NOMO-1 treated with DMSO at 0.1 percent for 48 hours (cell line): ENCODE data around the gene ACADL.
A peak's percentile ranks its signal among the peaks of the same experiment; 100 is the strongest.

Experiments used
- DNase-seq: peaks from one replicate; lab custom pipeline; 2025; ENCODE audit not compliant: unreplicated experiment; lab: John Stamatoyannopoulos, UW

ACADL gene

GRCh38 chr2:210224941-210225672, at the start of gene ACADL:
Gene ACADL (minus strand): TSS chr2:210225447. CDS start chr2:210225263, 184 bp downstream.
- DNase-seq: peak; percentile 19

DNA sequence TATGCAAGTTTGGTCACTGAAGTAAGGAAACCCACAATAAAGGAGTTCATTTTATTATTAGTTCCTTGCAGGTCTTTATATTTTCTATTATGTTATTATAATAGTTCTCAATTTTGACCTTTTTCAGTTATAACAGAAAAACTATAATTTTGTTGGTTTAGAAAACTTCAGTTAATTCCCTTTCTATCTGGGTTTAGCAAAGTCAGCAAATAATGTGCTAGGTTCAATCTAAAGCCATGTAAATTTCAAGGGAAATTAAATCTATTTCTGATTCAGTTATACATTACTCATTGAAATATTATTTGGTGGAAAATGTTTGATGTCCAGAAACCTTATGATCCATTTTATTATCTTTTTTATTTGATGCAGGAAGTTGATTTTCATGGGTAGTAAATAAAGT, 46.1 kb upstream of the ACADL start:
- DNase-seq: no peak

- DNase-seq: no peak
Observed at GRCh38 chr2:210269148-210269547, 43.9 kb upstream of the ACADL start.

DNA sequence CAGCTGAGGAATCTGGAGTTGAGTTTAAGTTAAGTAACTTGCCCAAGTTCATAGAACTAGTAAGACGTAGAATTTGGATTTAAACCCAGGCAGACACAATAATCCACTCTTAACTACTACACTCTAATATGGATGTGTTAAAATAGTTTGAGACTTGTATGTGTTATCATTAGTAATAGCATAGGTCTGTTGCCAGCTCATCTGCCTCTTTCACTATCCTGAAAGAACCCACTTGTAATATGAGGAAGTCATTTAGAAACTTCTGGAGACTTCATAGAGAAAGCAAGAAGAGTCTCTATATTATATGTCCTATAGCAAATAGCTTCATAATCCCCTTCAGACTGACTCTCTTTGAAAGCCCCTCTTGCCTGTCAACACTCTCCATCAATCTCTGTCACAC, 43.0 kb upstream of the ACADL start:
- DNase-seq: no peak

DNA sequence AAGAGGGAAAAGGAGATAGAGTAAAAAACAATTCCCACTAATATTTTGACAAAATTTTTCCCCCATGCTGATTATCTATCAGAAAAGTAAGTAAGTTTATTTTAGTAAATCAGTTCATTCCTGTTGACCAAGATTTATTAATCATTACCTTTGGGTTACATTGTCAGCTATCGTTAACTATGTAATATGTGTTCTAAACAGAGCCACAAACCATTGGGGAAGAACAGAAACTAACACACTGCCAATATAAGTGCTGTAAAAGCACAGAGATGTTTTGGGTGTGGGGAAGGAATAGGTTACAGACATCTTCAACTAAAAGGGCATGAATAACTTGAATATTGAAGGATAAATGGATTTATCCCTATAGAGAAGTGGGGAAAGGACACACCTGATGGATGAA, 42.5 kb upstream of the ACADL start:
- no peak for DNase-seq

- DNase-seq: no peak
Observed at GRCh38 chr2:210264282-210264681, 39.0 kb upstream of the ACADL start.

- DNase-seq: no peak
Observed at GRCh38 chr2:210263841-210264240, 38.6 kb upstream of the ACADL start.

DNA sequence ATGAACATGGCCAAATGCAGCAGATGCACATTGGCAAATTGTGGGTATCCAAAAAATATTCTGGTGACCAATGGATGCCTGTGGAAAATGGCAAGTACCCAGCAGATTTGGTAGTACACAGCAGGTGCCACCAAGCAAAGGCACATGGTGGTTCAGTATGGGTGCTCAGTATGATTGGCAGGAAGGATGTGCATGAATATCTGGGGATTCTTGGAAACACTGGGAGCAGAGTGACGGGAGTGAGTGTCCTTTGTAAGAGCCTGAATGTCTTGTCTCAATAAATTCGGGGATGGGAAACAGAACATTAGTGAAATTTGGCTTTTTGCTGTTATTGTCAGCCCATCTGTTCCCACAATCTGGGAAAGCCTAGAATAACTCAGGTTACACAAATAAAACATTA, 36.8 kb upstream of the ACADL start:
- no peak for DNase-seq

DNA sequence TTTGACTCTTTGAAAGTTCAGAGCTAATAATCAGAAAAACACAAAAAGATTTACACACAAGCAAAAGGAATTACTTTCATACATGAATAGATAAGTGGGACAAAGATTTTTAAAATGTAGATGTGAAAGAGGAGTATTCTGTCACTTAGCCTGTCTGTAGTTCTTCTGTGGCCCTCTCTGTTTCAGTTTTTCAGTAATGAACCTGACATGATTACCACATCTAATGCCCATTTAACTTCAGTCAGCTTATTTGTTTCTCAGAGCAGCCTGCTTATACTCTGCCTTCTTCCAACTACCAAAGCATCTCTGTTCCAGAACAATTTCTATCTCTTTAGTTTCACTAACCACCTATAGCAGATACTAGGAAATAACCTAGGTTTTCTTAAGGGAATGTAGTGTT, 34.4 kb upstream of the ACADL start:
- no peak for DNase-seq

DNA sequence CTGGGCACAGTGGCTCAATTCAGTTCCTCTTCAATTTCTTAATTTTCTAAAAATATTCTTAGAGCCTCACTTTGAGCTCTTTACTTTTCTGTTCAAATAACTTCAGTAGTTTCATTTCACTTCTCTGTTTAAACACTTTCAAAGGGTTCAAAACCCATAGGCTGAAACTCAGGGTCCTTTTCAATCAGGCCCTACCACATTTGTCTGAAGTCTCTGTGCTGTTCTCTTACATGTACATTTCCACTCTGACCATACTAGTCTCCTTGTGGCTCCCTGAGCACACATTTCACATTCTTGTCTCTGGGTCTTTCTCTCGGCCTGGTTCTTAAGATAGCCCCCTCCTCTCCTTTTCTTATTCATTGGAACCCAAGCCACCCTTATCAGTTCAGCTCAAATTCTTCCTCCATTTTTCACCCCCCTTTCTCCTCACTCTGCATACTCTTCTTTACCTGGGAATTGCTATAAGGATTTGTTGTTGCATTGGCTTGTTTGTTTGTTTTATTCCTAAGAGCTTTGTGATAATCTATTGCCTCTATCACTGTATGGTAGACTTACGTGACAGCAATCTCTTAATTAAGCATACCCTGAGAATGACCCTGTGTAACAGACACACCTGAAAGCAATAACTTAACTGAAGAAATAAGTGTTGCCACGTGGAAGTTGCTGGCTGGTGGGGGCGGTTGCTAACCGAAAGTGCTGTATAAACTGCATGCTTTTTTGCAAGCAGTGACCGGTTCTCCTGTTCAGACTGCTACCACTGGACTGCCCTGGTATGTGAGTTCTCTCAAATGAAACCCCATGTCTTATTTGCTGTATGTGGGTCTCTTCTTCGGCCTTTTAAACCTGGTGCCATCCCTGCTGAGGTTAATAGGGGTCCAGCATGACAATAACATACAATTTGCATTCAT, 27.7 kb upstream of the ACADL start:
- DNase-seq: peak; percentile 17

GRCh38 chr2:210250622-210251021, 25.4 kb upstream of the ACADL start:
- no peak for DNase-seq

DNA sequence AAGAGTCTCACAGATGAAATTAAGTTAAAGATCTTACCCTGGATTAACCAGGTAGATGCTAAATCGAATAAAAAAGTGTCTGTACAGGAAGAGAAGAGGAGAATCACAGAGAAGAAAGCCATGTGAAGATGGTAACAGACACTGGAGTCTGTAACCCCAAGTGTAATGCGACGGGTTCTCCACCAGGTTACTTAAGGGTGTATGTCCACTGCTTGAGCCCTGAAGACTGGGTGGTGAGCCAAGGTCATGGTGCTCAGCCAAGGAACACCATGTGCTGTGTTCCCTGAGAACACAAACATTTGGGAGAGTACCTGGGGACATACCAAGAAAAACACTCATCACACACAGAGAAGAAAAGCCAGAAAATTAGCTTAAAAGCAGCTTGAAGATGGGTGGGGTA, 8.2 kb upstream of the ACADL start:
- DNase-seq: no peak

GRCh38 chr2:210230984-210231383, 5.7 kb upstream of the ACADL start:
- no peak for DNase-seq

- no peak for DNase-seq
Observed at GRCh38 chr2:210230518-210230917, 5.3 kb upstream of the ACADL start.

- DNase-seq: no peak
Observed at GRCh38 chr2:210228586-210228985, 3.3 kb upstream of the ACADL start.

DNA sequence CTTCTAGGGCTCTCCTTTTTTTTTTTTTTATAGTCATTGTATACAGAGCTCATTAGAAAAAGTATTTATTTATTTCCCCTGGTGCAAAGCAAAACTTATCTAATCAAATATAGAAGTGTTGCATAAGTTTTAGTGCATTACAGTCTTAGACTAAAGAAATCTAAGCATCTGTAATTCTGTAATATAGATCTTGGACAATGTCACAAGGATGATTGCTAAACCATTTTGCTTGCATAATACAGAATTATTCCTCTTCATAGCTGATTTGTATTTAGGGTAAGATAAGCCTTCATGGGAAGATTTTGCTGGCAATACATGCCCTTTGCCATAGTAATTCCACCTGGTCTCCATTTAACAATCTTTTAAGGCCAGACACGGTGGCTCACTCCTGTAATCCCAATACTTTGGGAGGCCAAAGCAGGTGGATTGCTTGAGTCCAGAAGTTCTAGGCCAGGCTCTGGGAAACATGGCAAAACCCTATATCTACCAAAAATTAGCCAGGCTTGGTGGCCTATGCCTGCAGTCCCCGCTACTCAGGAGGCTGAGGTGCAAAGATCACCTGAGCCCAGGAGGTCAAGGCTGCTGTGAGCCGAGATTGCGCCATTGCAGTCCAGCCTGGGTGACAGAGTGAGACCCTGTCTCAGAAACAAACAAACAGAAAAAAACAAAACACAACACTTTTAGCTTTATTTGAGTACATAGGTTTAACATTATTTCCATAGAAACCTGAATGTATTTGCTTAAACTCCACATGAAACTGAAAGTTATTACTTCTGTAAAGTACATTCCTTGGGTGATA, 2.2 kb upstream of the ACADL start:
- no peak for DNase-seq

DNA sequence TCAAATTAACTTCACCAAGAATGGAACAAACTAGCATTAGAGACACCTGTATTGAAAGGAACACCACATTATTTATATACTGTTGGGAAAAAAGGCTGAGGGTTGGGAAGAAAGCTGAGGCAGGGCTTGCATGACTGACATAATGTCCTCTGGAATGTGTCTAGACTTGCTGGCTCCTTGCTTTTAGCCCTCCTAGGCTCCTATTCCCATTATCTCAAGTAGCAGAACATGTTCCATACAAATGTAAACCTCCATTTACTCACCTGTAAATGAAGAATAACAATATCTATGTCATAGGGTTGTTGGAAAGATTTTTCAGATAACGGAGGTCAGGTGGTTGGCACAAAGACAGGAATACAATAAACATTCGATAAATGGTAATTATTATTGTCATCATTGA, 976 bp upstream of the ACADL start:
- no peak for DNase-seq

GRCh38 chr2:210224591-210224940, 681 bp downstream of the ACADL start:
- DNase-seq: no peak

GRCh38 chr2:210215120-210215519, 10.1 kb downstream of the ACADL start:
- DNase-seq: no peak

DNA sequence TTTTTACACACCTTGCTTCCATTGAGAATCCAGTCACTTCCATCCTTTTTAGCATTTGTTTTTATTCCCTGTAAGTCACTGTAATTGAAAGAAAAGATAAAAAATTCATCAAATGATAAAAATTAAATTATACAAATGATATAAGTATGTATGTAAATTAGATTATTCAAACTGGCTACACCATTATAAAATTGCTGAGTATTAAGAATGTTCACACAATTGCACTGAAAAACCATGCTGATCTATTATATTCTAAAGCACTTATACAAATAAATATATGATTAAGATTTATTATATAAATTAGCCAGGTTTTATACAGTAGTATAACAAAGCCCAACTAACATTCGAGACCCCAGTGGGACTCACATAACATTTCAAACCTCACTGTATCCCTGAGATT, 15.1 kb downstream of the ACADL start:
- DNase-seq: no peak

DNA sequence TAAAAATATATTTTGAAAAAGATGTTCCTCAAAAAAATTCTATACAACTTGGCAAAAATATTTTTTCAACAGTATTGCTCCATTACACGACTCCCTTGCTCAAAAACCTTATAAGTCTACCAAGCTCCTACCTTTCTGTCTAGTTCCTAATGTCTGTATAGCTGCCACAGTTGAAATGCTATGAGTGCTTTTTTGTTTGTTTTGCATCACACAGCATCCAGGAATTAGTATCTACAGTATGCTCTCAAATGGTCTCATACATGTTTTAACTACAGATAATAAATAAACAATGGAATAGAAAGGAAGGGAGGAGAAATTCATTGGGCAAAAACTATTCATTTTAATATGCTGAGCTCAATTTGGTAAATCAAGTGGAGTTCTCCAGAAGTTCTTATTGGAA, 17.3 kb downstream of the ACADL start:
- no peak for DNase-seq

GRCh38 chr2:210203558-210203957, 21.7 kb downstream of the ACADL start:
- DNase-seq: no peak
